Spleen (tissue), 11 donors: ENCODE data around the gene HMMR. TPM values are rescaled to one million over a fixed set of nuclear protein-coding genes. Genes with fewer than 3 reads are reported as not detected.
A peak's percentile ranks its signal among the peaks of the same experiment; 100 is the strongest.

Experiments used
- DNase-seq: peaks from one replicate; pipeline ENCODE4 v3.0.0-alpha.2; 2020
- H3K27ac ChIP-seq, 8 donors: fragments of 200-600 bp; sonication (generic) in 7 of 8; 1 replicate in 4 of 8; 2 replicates in 4 of 8; pipeline versions ENCODE4 v1.5.0 to v1.8.0; 2016 to 2021; ENCODE audit warnings: inconsistent platforms in 4 of 8, mild to moderate bottlenecking in 4 of 8, moderate library complexity in 1 of 8
- H3K27me3 ChIP-seq, 7 donors: fragments of 200-600 bp; sonication (generic) in 6 of 7; replicated peaks in 1 of 7; 1 replicate in 4 of 7; 2 replicates in 3 of 7; pipeline versions ENCODE4 v1.5.0 to v1.8.0; 2016 to 2021; ENCODE audit warnings: inconsistent platforms in 3 of 7, mild to moderate bottlenecking in 1 of 7
- H3K36me3 ChIP-seq, 6 donors: fragments of 200-600 bp; sonication (generic) in 5 of 6; 1 replicate in 4 of 6; 2 replicates in 2 of 6; pipeline versions ENCODE4 v1.5.0 to v1.8.0; 2016 to 2021; ENCODE audit warnings: inconsistent platforms in 2 of 6
- H3K4me1 ChIP-seq, 6 donors: fragments of 200-600 bp; sonication (generic) in 5 of 6; 1 replicate in 3 of 6; 2 replicates in 3 of 6; pipeline versions ENCODE4 v1.5.0 to v1.8.0; 2016 to 2021; ENCODE audit warnings: inconsistent platforms in 3 of 6
- H3K4me3 ChIP-seq, 8 donors: fragments of 200-600 bp; sonication (generic) in 7 of 8; 1 replicate in 4 of 8; 2 replicates in 4 of 8; pipeline versions ENCODE4 v1.5.0 to v1.8.0; 2016 to 2021; ENCODE audit warnings: inconsistent platforms in 4 of 8, mild to moderate bottlenecking in 4 of 8, moderate library complexity in 2 of 8
- H3K9me3 ChIP-seq, 8 donors: fragments of 200-600 bp; sonication (generic) in 7 of 8; 1 replicate in 4 of 8; 2 replicates in 4 of 8; pipeline versions ENCODE4 v1.5.0 to v1.8.0; 2016 to 2021; ENCODE audit warnings: inconsistent platforms in 4 of 8
- POLR2A ChIP-seq, 3 donors: fragments of 450-650 bp; IDR thresholded peaks; one replicate each; pipeline ENCODE4 v1.5.1; 2017; ENCODE audit warnings: antibody characterized with exemption in 3 of 3, mild to moderate bottlenecking in 1 of 3
- POLR2AphosphoS5 ChIP-seq, 3 donors: sonication (generic); formaldehyde crosslinking; IDR thresholded peaks; one replicate each; pipeline ENCODE4 v1.5.1; 2017; ENCODE audit warnings: antibody characterized with exemption in 3 of 3
- WGBS, 5 donors: extraction: QIAGEN DNeasy Blood & Tissue Kit in 3 of 5; methylation state at CpG; one replicate each; pipeline versions ENCODE4 v1.1.5 to v1.1.7; 2013 to 2018; 5-methylcytosine and 5-hydroxymethylcytosine counted together
- intact Hi-C: fragments of 100-400 bp; cut with DNase I; formaldehyde crosslinking; loops from one replicate; pipeline ENCODE4 v1.15.0; 2023; ENCODE audit warnings: low total_unique reads
- polyA plus RNA-seq, 3 donors: library from polyadenylated mRNA; stranded (reverse); fragments of 200-250 nt; gene quantifications; one replicate each; pipeline ENCODE4 v1.2.1, GENCODE V29; 2013
- total RNA-seq, 7 donors: library from RNA; depleted of rRNA in 3 of 7; stranded (reverse); fragments of >200 nt in 3 of 7; fragmentation: NEBNext Ultra II Directional in 4 of 7; extraction: Animal tissue kit (Norgen Biotek cat#: 25700) in 4 of 7; gene quantifications; one replicate each; pipeline versions ENCODE4 v1.1.0 to v1.2.1, GENCODE V29; 2016 to 2021
- TF ChIP-seq, protein P1 (sequence below), 11 experiments: fragments of 200-600 bp in 7 of 11; fragments of 450-650 bp in 4 of 11; sonication (generic) in 4 of 11; IDR thresholded peaks in 8 of 11; conservative IDR thresholded peaks in 3 of 11; 1 replicate in 7 of 11; 2 replicates in 4 of 11; pipeline versions ENCODE4 v1.4.0 to v1.8.0; 2016 to 2021; ENCODE audit warnings: antibody characterized with exemption in 11 of 11, inconsistent platforms in 4 of 11, mild to moderate bottlenecking in 1 of 11
- donor health status: healthy with polysubstance abuse.
- donor health status: DM: no; HTN: no; CAD: no; lungs with moderate emphysema.
- donor health status: DM: no; HTN: no; CAD: no.
- donor health status: Bipolar disorder and iron deficiency.
- donor health status: healthy.
- donor health status: DM: no; HTN: no; CAD: no.
- donor health status: DM: yes; HTN: yes; CAD: no.

Gene HMMR
- total and polyA plus RNA-seq, 10 donors: 0.65 to 10.4 (median 3.3) TPM

DNA sequence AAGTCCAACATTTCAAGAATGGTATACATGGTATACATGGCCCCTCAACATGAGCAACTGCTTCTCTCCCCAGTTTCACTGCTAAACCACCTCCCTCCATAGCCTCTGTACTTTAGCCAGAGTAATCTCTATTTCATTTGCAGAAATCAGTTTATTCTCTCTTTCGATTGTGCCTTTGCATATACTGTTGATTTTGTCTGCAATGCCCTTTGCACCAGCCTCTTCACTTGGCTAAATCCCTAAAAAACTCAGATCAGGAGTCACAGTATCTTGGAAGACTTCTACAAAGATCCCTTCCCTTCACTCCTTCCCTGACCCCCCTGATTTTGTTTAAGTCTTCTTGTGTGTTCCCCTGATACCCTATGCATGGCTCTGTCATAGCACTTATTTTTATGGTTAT is 27.9 kb upstream of the HMMR start:
- DNase-seq: no peak
- intact Hi-C loops: no loop called here
- H3K36me3 ChIP-seq: no peaks in the 10 kb centered on the region

DNA sequence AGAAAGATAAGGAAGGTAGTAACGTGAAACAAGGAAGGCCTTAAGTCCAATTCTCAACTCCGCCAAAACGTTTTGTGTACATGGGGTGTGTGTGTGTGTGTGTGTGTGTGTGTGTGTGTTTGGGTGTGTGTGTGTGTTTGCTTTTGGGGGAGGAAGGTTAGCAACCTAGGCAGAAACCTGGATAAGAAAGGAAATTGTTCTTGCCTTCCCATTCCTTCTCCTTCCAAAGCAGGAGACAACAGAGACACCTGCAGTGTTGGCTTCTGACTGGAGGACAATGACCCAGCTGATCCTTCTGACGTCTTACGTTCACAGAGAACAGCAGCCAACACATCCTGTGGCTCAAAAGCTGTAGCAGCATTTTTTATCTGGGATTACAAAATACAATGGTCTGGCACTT is 27.2 kb upstream of the HMMR start:
- Histone ChIP-seq H3K9me3 (no peaks in the 10 kb centered on the region), H3K4me3 (no peak overlapping the region), H3K36me3 (no peaks in the 10 kb centered on the region), H3K27ac (no peak overlapping the region), H3K27me3 (no peaks in the 10 kb centered on the region), H3K4me1 (peaks cover under 1 to 16% (median 6%) of the 10 kb centered on the region in 6 donors)
- intact Hi-C loops: no loop called here
- DNase-seq: no peak
- WGBS, 5 donors: 55 to 71% (median 67%) methylated on average over 5 of the region's 5 CpGs
- TF ChIP-seq, protein P1, sequence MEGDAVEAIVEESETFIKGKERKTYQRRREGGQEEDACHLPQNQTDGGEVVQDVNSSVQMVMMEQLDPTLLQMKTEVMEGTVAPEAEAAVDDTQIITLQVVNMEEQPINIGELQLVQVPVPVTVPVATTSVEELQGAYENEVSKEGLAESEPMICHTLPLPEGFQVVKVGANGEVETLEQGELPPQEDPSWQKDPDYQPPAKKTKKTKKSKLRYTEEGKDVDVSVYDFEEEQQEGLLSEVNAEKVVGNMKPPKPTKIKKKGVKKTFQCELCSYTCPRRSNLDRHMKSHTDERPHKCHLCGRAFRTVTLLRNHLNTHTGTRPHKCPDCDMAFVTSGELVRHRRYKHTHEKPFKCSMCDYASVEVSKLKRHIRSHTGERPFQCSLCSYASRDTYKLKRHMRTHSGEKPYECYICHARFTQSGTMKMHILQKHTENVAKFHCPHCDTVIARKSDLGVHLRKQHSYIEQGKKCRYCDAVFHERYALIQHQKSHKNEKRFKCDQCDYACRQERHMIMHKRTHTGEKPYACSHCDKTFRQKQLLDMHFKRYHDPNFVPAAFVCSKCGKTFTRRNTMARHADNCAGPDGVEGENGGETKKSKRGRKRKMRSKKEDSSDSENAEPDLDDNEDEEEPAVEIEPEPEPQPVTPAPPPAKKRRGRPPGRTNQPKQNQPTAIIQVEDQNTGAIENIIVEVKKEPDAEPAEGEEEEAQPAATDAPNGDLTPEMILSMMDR (IDR thresholded peaks at IDR 0.05 in 8 of 11, conservative IDR thresholded peaks at IDR 0.05 in 3 of 11): no peak
- no peak for TF ChIP-seq POLR2AphosphoS5 (IDR thresholded peaks at IDR 0.05)
- TF ChIP-seq POLR2A (IDR thresholded peaks at IDR 0.05): no peak

More for the DNA sequence above, 27.9 kb upstream of the HMMR start:
- Histone ChIP-seq H3K4me1 (peaks cover 0 to 10% (median 3%) of the 10 kb centered on the region in 6 donors), H3K27me3 (no peaks in the 10 kb centered on the region), H3K4me3 (no peak overlapping the region), H3K27ac (no peak overlapping the region), H3K9me3 (no peaks in the 10 kb centered on the region)
- 88 to 94% (median 93%) methylated on average over 1 of the region's 1 CpG for WGBS, 5 donors
- TF ChIP-seq, protein P1 (IDR thresholded peaks at IDR 0.05 in 8 of 11, conservative IDR thresholded peaks at IDR 0.05 in 3 of 11): no peak
- TF ChIP-seq POLR2A (IDR thresholded peaks at IDR 0.05) (no peak), POLR2AphosphoS5 (IDR thresholded peaks at IDR 0.05) (no peak)

DNA sequence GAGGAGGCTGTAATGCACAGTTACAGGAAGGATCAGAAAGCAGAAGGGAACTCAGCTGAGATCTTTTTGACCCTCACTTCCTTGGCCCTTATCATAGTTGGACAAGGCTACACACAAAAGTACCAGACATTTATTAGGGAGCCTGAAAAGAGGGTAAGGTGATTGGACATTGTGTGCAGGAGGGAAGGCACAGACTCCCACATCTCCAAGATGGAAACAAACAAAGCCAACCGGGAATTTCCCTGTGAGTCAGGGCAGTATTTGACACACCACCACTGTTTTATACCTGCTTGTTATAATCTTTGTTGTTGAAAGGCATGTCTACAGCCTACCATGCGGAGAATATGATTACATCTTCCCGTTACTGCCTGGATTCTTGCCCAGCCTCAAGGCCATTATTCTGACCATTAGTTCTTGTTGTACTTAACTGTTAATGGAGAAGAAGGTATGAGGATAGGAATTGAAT is 26.0 kb upstream of the HMMR start:
- H3K9me3 ChIP-seq: no peaks in the 10 kb centered on the region
- intact Hi-C loops: no loop called here
- H3K27ac ChIP-seq: peak overlapping the region in 5 of 8 donors; percentile 19 to 48 (median 23)
- H3K4me1 ChIP-seq: peaks cover 12 to 28% (median 18%) of the 10 kb centered on the region in 6 donors
- no peaks in the 10 kb centered on the region for H3K27me3 ChIP-seq
- H3K4me3 ChIP-seq: no peak overlapping the region
- no peak for DNase-seq
- TF ChIP-seq, protein P1 (IDR thresholded peaks at IDR 0.05 in 8 of 11, conservative IDR thresholded peaks at IDR 0.05 in 3 of 11): no peak
- TF ChIP-seq POLR2A (IDR thresholded peaks at IDR 0.05): no peak
- no peak for TF ChIP-seq POLR2AphosphoS5 (IDR thresholded peaks at IDR 0.05)
- 52 to 76% (median 64%) methylated on average over 3 of the region's 3 CpGs for WGBS, 5 donors
- peaks cover 0 to under 1% (median 0%) of the 10 kb centered on the region in 6 donors for H3K36me3 ChIP-seq

DNA sequence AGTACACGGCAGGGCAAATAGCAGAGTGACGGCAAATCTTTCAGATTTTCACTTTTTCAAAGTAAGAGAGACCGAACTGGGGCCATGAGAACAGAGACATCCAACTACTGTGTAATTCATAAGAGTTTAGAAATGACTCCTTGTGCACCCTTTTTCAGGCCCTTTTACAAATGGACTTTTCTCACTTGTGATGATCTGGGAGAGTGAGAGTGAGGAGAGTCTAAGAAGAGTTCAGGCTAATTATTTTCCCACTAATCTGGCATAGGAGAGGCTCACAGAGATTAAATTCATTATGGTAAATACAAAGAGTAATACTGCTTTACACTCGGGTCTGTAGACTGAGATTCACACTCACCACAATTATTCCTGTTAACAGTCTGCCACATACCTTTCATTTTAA is 23.9 kb upstream of the HMMR start:
- no peak for DNase-seq
- peak overlapping the region in 4 of 8 donors; percentile 61 to 97 (median 82) for H3K4me3 ChIP-seq
- H3K27me3 ChIP-seq: no peaks in the 10 kb centered on the region
- H3K9me3 ChIP-seq: no peaks in the 10 kb centered on the region
- peaks cover 12 to 43% (median 32%) of the 10 kb centered on the region in 6 donors for H3K4me1 ChIP-seq
- peaks cover 0 to 20% (median 7%) of the 10 kb centered on the region in 6 donors for H3K36me3 ChIP-seq
- intact Hi-C loops: no loop called here
- TF ChIP-seq POLR2AphosphoS5 (IDR thresholded peaks at IDR 0.05) (no peak), POLR2A (IDR thresholded peaks at IDR 0.05) (no peak)
- TF ChIP-seq, protein P1 (IDR thresholded peaks at IDR 0.05 in 8 of 11, conservative IDR thresholded peaks at IDR 0.05 in 3 of 11): no peak
- 78 to 82% (median 80%) methylated on average over 4 of the region's 4 CpGs for WGBS, 5 donors
- peak overlapping the region in 7 of 8 donors; percentile 88 to 96 (median 92) for H3K27ac ChIP-seq
